GM21786 (cell line): ENCODE data around the gene COL1A2.

Experiments used
- ATAC-seq: cut with Tn5 transposase; IDR thresholded peaks from one replicate; pipeline ENCODE4 v1.9.1; 2021; ENCODE audit not compliant: unreplicated experiment

The COL1A2 gene

GRCh38 chr7:94394437-94395140 lies at the start of gene COL1A2:
TSS of gene COL1A2 (plus strand) at chr7:94394895. CDS start at chr7:94395032, 137 bp downstream.
- no peak for ATAC-seq

- ATAC-seq = no peak
Observed at GRCh38 chr7:94345907-94346306, 48.8 kb upstream of the COL1A2 start.

GRCh38 chr7:94348142-94348541 lies 46.6 kb upstream of the COL1A2 start:
- ATAC-seq = no peak

- no peak for ATAC-seq
Observed at GRCh38 chr7:94350734-94351133, 44.0 kb upstream of the COL1A2 start.

- ATAC-seq = no peak
Observed at GRCh38 chr7:94351703-94352102, 43.0 kb upstream of the COL1A2 start.

- ATAC-seq = no peak
Observed at GRCh38 chr7:94352887-94353286, 41.8 kb upstream of the COL1A2 start.

- no peak for ATAC-seq
Observed at GRCh38 chr7:94354953-94355352, 39.7 kb upstream of the COL1A2 start.

GRCh38 chr7:94355454-94355853 lies 39.2 kb upstream of the COL1A2 start:
- no peak for ATAC-seq

- ATAC-seq = no peak
Observed at GRCh38 chr7:94357076-94357475, 37.6 kb upstream of the COL1A2 start.

GRCh38 chr7:94360926-94361325 lies 33.8 kb upstream of the COL1A2 start:
- ATAC-seq = no peak

- no peak for ATAC-seq
Observed at GRCh38 chr7:94362276-94362675, 32.4 kb upstream of the COL1A2 start.

- no peak for ATAC-seq
Observed at GRCh38 chr7:94364816-94365215, 29.9 kb upstream of the COL1A2 start.

GRCh38 chr7:94366163-94366562 lies 28.5 kb upstream of the COL1A2 start:
- ATAC-seq = no peak

- no peak for ATAC-seq
Observed at GRCh38 chr7:94366832-94367231, 27.9 kb upstream of the COL1A2 start.

GRCh38 chr7:94367949-94368348 lies 26.7 kb upstream of the COL1A2 start:
- ATAC-seq = no peak

GRCh38 chr7:94368371-94368791 lies 26.3 kb upstream of the COL1A2 start:
- no peak for ATAC-seq

- no peak for ATAC-seq
Observed at GRCh38 chr7:94374231-94374630, 20.5 kb upstream of the COL1A2 start.

- no peak for ATAC-seq
Observed at GRCh38 chr7:94374721-94375566, 19.8 kb upstream of the COL1A2 start.

GRCh38 chr7:94375691-94376090 lies 19.0 kb upstream of the COL1A2 start:
- ATAC-seq = no peak

GRCh38 chr7:94376281-94376680 lies 18.4 kb upstream of the COL1A2 start:
- no peak for ATAC-seq

- no peak for ATAC-seq
Observed at GRCh38 chr7:94378356-94378755, 16.3 kb upstream of the COL1A2 start.

- no peak for ATAC-seq
Observed at GRCh38 chr7:94380264-94380663, 14.4 kb upstream of the COL1A2 start.
